Uterus (tissue), 2 donors: ENCODE data around the gene ZC3H4.

ENCODE experiments used
- POLR2A ChIP-seq, 2 donors: fragments of 450-650 bp; IDR thresholded peaks; one replicate each; pipeline ENCODE4 v1.6.1; 2016; ENCODE audit warnings: antibody characterized with exemption in 2 of 2, mild to moderate bottlenecking in 1 of 2, moderate library complexity in 1 of 2
- TF ChIP-seq, protein P1 (sequence below), 4 experiments: fragments of 200-600 bp in 2 of 4; fragments of 450-650 bp in 2 of 4; sonication (generic) in 2 of 4; IDR thresholded peaks; one replicate each; pipeline ENCODE4 v1.5.1; 2016 to 2019; ENCODE audit warnings: antibody characterized with exemption in 4 of 4, mild to moderate bottlenecking in 2 of 4, moderate library complexity in 1 of 4

DNA sequence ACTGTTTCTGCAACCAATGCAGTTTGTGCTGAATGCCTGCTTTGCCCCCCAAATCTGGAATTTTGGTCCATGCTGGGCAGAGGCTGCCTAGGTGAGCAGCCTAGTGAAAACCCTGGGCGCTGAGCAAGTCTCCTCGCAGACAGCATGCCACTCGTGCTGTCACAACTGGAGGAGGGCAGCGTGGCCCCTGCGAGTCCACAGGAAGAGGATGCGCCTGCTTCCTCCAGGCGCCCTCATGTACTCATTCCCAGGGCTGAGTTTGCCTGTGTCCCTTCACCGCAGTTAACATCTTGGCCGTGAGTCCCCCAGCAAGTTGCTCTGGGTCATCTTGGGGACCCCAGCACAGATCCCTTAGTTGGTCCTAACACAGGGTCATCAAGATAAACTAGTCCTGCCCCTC is 39.0 kb downstream of the ZC3H4 start:
- TF ChIP-seq, protein P1, sequence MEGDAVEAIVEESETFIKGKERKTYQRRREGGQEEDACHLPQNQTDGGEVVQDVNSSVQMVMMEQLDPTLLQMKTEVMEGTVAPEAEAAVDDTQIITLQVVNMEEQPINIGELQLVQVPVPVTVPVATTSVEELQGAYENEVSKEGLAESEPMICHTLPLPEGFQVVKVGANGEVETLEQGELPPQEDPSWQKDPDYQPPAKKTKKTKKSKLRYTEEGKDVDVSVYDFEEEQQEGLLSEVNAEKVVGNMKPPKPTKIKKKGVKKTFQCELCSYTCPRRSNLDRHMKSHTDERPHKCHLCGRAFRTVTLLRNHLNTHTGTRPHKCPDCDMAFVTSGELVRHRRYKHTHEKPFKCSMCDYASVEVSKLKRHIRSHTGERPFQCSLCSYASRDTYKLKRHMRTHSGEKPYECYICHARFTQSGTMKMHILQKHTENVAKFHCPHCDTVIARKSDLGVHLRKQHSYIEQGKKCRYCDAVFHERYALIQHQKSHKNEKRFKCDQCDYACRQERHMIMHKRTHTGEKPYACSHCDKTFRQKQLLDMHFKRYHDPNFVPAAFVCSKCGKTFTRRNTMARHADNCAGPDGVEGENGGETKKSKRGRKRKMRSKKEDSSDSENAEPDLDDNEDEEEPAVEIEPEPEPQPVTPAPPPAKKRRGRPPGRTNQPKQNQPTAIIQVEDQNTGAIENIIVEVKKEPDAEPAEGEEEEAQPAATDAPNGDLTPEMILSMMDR (IDR thresholded peaks at IDR 0.05) = no peak
- TF ChIP-seq POLR2A (IDR thresholded peaks at IDR 0.05) = no peak
